IPS-11a (cell line): Measurements from ENCODE around the gene MAPK13.

ENCODE experiments used
- H3K4me3 ChIP-seq: one replicate; pipeline ENCODE4 v1.5.1; 2013; ENCODE audit warnings: low read depth, low read length, control low read depth

MAPK13 gene

DNA sequence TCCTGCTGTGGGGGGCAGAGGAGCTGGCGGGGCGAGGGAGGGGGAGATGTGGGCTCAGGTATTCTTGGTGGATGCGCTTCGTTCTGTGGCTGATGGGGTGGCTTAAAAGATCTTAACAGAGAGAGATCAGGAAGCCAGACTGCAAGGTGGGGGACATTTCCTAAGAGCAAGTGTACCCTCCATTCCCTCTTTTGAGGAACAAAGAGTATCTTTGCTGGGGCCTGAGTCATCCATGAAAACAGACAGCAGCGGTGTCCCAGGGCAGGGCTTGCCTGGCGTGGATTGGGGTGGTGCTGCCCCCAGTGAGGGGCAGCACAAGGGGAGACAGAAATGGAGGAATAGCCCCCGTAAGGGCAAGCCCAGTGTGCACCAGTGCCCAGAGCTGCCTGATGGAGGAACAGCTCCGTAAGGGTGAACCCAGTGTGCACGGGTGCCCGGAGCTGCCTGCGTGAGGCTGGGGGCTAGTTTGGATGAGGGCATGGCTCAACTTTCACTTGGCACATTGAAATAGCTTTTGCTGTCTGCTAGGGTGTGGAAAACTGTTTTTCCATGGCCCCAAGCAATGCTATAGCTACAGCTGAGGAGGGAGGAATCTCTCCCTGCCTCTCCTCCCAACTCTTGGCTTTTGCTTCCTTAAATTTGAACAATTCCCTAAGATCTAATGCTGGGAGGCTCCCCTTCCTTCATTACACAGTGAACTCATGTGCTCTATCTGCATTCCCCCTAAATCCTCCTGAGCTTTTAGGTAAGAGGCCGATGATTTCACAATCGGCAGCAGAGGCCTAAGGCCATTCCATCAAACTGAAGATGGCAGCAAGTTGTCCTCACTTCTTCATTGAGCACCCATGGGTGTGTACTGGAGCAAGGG, 12.9 kb downstream of the MAPK13 start:
- no peak overlapping the region for H3K4me3 ChIP-seq

DNA sequence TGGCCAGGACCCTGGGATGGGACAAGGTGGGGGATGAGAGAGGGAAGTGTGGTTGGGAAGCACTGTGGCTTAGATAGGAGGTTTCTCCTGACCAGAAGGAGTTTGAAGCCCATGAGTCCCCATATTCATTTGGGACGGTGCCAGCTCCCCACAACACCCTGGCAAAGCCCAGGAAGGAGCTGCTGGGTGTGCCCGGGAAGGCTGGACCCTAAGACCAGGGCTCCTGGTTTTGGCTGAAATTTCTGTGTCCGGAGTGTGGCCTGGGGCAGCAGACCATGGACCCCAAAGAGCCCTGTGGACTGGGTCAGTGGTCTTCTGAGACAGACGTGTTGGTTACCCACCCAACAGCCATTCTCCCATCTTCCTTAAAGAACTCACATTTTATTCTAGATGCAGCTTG, 15.2 kb downstream of the MAPK13 start:
- H3K4me3 ChIP-seq: no peak overlapping the region

DNA sequence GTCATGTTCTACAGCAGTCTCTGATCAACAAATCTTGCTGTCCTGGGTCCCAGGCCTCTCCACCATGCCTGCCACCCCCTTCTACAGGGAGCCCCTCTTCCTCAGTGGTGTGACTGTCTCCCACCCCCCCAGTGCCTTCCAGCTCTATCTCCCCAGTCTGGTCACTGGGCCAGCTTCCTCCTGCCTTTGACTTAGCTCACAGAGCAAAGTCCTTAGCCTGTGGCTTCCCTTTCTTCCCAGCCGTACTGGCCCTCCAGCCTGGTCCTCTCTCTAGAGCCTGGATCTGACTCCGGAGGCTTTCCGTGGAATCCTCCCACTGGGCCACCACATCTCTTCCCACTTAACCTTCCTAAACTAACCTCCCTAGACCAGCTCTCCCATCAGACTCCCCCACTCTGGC, 17.0 kb downstream of the MAPK13 start:
- no peak overlapping the region for H3K4me3 ChIP-seq

DNA sequence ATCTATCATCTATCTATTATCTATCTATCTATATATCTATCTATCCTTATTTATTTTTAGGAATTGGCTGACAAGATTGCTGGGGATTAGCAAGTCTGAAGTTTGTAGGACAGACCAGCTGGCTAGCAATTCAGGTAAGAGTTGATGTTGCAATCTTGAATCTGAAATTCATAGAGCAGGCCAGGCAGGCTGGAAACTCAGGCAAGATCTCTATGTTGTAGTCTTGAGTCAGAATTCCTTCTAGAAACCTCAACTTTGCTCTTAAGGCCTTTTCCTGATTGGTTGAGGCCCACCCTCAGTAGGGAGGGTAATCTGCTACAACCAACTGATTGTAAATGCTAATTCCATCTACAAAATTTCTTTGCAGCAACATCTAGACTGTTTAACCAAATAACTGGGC, 19.2 kb downstream of the MAPK13 start:
- H3K4me3 ChIP-seq: no peak overlapping the region

DNA sequence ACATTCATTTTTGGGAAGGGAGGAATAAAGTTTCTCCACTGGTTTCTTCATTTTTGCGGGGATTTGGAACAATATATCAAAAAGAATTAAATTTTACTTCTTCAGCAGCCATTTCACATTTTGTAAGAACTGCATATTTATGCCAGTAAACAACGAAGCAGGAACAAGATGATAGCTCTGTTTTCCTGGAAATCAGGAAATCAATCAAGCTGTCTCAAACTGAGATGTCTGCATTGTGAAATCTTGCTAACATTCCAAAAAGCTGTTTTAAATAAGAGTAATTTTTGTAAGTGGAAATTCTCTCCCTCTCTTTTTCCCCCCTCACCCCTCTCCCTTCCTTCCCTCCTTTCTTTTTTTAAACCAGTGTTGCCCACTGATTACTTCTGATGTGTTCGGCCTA, 20.0 kb downstream of the MAPK13 start:
- H3K4me3 ChIP-seq: no peak overlapping the region

DNA sequence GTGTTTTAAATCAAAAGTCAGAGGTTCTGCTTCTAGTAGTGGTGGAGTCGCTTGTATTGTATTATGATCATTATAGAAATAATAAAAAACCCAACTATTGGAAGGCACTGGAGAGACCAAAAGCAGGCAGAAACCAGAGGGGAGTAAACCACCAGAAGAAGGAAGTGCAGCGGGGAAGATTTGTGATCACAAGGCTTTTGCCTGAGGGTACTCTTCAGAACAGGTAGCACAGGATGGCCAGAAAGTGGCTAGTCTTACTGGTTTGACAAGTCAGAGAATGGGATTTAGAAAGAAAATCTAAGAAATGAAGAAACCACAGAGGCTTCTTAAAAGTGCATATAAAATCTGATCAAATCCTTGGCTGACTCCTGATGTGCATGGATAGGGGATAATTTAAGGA, 24.0 kb downstream of the MAPK13 start:
- H3K4me3 ChIP-seq: no peak overlapping the region

DNA sequence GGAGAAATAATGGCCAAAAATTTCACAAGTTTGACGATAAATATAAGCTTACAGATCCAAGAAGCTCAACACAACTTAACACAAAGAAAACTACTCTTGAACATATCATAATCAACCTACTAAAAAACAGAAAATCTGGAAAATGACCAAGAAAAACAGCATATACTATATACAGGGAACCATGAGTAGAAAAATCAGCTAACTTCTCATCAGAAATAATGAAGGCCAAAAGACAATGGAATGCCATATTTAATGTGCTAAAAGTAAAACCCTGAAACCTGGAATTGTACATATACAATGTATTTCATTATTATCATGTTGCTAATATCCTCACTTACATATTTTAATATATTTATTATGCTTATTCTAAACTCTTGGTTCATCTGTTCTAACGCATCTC, 25.3 kb downstream of the MAPK13 start:
- H3K4me3 ChIP-seq: no peak overlapping the region

DNA sequence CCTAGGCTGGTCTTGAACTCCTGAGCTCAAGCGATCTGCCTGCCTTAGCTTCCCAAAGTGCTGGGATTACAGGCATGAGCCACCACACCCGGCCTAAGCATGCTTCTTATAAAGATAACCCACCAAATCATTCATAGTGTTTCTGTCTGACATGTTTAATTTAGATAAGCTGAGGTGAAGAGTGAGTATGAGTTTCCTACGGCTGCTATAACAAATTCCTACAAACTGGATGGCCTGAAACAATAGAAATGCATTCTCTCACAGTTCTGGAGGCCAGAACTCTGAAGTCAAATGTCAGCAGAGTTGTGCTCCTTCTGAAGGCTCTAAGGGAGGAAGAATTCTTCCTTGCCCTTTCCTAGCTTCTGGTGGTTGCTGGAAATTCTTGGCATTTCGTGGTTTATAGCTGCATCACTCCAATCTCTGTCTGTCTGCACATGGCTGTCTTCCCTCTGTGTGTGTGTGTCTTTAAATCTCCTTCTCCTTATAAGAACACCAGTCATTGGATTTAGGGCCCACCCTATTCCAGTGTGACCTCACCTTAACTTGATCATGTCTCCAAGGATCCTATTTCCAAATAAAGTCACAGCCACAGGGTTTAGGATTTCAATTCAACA, 29.9 kb downstream of the MAPK13 start:
- H3K4me3 ChIP-seq: no peak overlapping the region

DNA sequence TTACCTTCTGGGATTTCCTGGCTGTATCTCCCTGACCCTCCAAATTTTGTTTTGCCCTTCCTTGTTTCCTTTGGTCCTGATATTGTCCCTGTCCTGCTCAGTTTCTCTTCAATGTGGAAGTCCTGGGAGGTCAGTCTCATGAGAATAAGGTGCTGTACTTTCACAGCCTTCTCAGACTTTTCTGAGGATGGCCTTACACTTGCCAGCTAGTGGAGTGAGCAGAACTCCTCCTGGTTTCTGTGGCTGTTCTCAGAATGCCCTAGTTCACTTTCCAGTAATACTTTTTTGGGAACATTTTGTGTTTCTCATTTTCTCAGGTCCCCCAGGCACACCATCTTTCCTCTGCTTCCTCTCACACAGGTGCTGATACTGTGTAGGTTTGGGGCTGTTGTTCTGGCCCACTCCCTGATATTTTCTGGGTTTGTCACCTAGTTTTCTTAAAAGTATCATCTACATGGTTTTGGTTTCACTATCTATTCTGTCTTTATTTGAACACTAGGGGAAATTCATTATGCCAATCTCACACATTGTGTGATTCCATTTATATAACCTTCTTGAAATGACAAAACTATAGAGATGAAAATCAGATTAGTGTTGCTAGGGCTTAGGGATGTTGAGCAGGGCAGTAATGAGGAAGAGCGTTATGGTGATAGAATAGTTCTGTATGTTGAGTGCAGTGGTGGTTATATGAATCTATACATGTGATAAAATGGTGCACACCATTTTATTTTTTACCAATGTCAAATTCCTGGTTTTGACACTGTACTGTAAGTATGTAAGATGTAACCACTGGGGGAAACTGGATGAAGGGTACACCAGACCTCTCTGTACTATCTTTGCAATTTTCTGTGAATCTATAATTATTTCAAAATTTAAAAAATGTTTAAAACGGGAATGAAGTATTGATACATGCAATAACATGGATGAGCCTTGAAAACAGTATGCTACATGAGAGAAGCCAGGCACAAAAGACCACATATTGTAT, 39.0 kb downstream of the MAPK13 start:
- H3K4me3 ChIP-seq: no peak overlapping the region

DNA sequence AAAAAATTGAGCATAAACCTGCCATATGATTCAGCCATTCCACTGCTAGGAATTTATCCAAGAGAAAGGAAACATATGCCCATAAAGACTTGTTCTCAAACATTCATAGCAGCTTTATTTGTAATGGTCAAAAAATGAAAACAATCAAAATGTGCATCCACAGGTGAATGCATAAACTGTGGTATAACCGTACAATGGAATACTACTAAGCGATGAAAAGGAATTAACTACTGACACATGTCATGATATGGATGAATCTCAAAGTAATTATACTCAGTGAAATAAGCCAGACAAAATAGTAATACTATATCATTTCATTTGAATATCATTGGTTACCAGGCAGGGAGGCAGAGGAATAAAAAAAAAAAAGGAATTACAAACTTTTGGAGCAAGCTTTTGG, 40.4 kb downstream of the MAPK13 start:
- no peak overlapping the region for H3K4me3 ChIP-seq

DNA sequence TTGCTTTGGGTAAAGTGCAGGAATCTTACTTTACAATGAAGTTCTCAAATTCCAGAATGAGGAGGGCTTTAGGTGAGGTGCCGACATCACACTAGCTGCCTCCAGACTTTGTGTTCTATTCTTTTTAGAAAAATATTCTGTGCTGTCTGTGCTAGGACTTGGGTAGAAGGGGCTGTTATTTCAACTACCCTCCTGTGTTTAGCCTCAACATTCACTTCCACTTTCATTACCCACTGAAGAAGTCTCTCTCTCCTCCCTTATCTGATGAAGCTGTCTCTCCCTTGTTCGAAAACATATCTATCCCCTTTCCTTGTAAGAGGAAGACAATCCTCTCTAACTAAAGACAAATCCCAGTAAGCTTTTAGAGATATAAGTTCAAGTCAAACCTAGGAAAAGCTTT, 41.3 kb downstream of the MAPK13 start:
- no peak overlapping the region for H3K4me3 ChIP-seq

DNA sequence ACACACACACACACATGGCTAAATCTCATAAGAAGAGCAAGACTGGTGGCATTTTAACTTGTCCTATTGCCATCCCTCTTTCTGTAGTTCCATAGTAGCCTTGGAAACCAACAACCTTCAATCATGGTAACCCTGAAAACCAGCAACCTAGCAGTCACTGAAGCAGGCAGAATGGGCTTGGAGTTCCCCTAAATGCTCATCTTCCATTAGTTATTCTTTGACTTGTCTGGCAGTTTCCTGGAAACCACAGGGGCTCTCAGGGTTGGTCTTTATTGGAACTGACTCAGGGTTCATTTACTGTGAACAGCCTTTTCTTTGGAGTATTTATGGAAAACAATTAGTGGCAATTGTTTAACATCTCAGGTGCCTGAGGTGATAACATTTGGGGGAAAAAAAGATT, 46.9 kb downstream of the MAPK13 start:
- H3K4me3 ChIP-seq: no peak overlapping the region

DNA sequence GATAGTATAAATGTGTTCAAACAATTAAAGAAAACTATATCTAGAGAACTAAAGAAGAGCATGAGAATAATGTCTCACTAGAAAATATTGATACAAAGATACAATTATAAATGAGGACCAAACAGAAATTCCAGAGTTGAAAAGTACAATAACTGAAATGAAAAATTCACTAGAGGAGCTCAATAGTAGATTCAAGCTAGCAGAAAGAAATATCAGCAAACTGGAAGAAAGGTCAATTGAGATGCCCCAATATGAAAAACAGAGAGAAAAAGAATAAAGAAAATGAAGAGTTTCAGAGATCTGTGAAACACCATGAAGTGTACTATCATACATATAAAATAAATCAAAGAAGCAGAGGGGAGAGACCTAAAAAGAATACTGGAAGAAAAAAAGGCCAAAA, 48.2 kb downstream of the MAPK13 start:
- H3K4me3 ChIP-seq: no peak overlapping the region

DNA sequence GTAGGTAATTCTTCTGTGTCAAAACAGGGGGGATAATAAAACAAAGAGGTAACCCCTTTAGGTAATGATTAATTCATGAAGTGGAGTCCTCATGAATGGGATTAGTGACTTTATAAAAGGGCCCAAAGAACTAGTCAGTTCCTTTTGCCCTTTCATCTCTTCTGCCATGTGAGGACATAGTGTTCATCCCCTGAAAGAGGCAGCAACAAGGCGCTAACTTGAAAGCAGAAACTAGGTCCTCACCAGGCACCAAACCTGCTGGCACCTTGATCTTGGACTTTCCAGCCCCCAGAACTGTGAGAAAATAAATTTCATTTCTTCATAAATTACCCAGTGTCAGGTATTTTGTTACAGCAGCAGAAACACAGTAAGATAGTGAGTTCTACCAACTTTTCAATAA, 49.8 kb downstream of the MAPK13 start:
- no peak overlapping the region for H3K4me3 ChIP-seq

DNA sequence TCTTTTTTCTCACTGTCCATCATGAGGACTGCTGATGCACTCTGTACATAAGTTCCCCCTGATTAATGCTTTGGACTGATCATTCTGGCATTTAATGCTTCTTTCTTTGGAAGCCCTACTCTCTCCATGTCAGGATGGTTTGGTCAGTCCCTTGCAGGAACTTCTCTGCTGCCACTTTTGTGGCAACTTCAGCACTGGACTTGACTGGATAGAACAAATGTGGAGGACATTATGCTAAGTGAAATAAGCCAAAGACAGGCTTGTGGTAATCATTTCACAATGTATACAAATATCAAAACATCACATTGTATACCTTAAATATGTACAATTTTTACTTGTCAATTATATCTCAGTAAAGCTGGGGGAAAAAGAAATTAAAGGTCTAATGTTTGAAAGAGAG, 54.0 kb downstream of the MAPK13 start:
- H3K4me3 ChIP-seq: no peak overlapping the region

DNA sequence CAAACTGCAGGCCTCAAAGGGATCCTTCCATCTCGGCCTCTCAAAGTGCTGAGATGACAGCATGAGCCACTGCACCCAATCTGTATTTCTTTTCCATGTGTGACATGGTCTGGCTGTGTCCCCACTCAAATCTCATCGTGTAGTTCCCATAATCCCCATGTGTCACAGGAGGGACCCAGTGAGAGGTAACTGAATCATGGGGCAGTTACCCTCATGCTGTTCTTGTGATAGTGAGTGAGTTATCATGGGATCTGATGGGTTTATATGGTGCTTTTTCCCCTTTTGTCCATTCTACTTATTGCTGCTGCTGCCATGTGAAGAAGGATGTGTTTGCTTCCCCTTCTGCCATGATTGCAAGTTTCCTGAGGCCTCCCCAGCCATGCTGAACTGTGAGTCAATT, 55.9 kb downstream of the MAPK13 start:
- H3K4me3 ChIP-seq: no peak overlapping the region

DNA sequence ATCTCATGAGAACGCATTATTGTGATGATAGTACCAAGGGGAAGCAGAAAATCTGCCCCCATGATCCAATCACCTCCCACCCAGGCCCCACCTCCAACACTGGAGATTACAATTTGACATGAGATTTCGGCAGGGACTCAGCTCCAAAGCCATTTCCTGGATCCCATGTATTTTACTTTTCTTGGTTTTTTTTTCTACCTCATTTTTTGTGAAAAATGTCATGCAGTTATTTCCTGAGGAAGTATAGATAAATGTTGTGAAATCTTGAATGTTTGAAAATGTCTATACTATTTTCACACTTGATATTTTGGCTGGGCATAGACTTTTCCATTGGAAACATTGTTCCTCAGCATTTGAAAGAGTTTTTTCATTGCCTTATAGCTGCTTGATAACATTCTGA, 57.1 kb downstream of the MAPK13 start:
- H3K4me3 ChIP-seq: no peak overlapping the region
